Smooth muscle cell of the brain vasculature (primary cell): Measurements from ENCODE around the gene ADAT2.
"Not testable (repeated sequence)": the region's sequence is repeated elsewhere in the genome, so short reads cannot be mapped to it uniquely, and the experiment has no call there.

Experiments
- DNase-seq: peaks from one replicate; pipeline ENCODE4 v3.0.0-alpha.2; 2012; ENCODE audit warnings: low read depth, low spot score

Gene ADAT2

GRCh38 chr6:143450453-143451371 is at the start of gene ADAT2, which contains the start of gene PEX3:
TSS of gene ADAT2 (minus strand) at chr6:143450695. CDS start at chr6:143450658, 37 bp downstream.
TSS of gene PEX3 (plus strand) at chr6:143450805. CDS start at chr6:143451043, 238 bp downstream.
- peak; percentile 80 for DNase-seq

- DNase-seq, result no peak
Measured at GRCh38 chr6:143498428-143498827, 47.9 kb upstream of the ADAT2 start.

GRCh38 chr6:143496974-143497373 is 46.5 kb upstream of the ADAT2 start:
- DNase-seq, result no peak

- DNase-seq, result no peak
Measured at GRCh38 chr6:143490775-143491174, 40.3 kb upstream of the ADAT2 start.

GRCh38 chr6:143490244-143490643 is 39.7 kb upstream of the ADAT2 start:
- DNase-seq, result no peak

GRCh38 chr6:143486752-143487151 is 36.3 kb upstream of the ADAT2 start:
- DNase-seq, result no peak

GRCh38 chr6:143485967-143486366 is 35.5 kb upstream of the ADAT2 start:
- DNase-seq, result no peak

GRCh38 chr6:143482593-143482992 is 32.1 kb upstream of the ADAT2 start:
- DNase-seq, result no peak

GRCh38 chr6:143478479-143479062 is 28.1 kb upstream of the ADAT2 start:
- no peak for DNase-seq

- no peak for DNase-seq
Measured at GRCh38 chr6:143476545-143476944, 26.1 kb upstream of the ADAT2 start.

- DNase-seq, result no peak
Measured at GRCh38 chr6:143471822-143472221, 21.3 kb upstream of the ADAT2 start.

GRCh38 chr6:143468823-143469222 is 18.3 kb upstream of the ADAT2 start:
- DNase-seq, result not testable (repeated sequence)

- DNase-seq, result no peak
Measured at GRCh38 chr6:143468026-143468425, 17.5 kb upstream of the ADAT2 start.

- DNase-seq, result no peak
Measured at GRCh38 chr6:143465546-143465945, 15.1 kb upstream of the ADAT2 start.

GRCh38 chr6:143457563-143458359 is 7.3 kb upstream of the ADAT2 start:
- no peak for DNase-seq

- no peak for DNase-seq
Measured at GRCh38 chr6:143451531-143451930, 1.0 kb upstream of the ADAT2 start.

- peak; percentile 9 for DNase-seq
Measured at GRCh38 chr6:143449714-143450452, 612 bp downstream of the ADAT2 start.

GRCh38 chr6:143449082-143449713 is 1.3 kb downstream of the ADAT2 start:
- DNase-seq, result no peak

- not testable (repeated sequence) for DNase-seq
Measured at GRCh38 chr6:143447865-143448264, 2.6 kb downstream of the ADAT2 start.

- no peak for DNase-seq
Measured at GRCh38 chr6:143443096-143443495, 7.4 kb downstream of the ADAT2 start.
